Suprapubic skin (tissue), 4 donors: ENCODE data around the gene MINDY3. TPM values are rescaled to one million over a fixed set of nuclear protein-coding genes. Genes with fewer than 3 reads are reported as not detected.
A peak's percentile ranks its signal among the peaks of the same experiment; 100 is the strongest.

Experiments
- DNase-seq, 2 donors: peaks; one replicate each; pipeline ENCODE4 v3.0.0-alpha.2; 2019; ENCODE audit warnings: low spot score in 2 of 2
- H3K27ac ChIP-seq: fragments of 200-600 bp; sonication (generic); one replicate; pipeline ENCODE4 v1.5.1; 2019
- H3K27me3 ChIP-seq: fragments of 200-600 bp; sonication (generic); one replicate; pipeline ENCODE4 v1.5.1; 2019
- H3K36me3 ChIP-seq: fragments of 200-600 bp; sonication (generic); one replicate; pipeline ENCODE4 v1.5.1; 2019
- H3K4me1 ChIP-seq: fragments of 200-600 bp; sonication (generic); one replicate; pipeline ENCODE4 v1.5.1; 2019
- H3K4me3 ChIP-seq: fragments of 200-600 bp; sonication (generic); one replicate; pipeline ENCODE4 v1.5.1; 2019; ENCODE audit warnings: mild to moderate bottlenecking
- H3K9me3 ChIP-seq: fragments of 200-600 bp; sonication (generic); one replicate; pipeline ENCODE4 v1.5.1; 2019
- EP300 ChIP-seq: sonication (generic); formaldehyde crosslinking; IDR thresholded peaks from one replicate; pipeline ENCODE4 v1.6.1; 2017; ENCODE audit warnings: antibody characterized with exemption
- POLR2A ChIP-seq, 2 donors: fragments of 450-650 bp; IDR thresholded peaks; one replicate each; pipeline ENCODE4 v1.6.1; 2017; ENCODE audit warnings: antibody characterized with exemption in 2 of 2, mild to moderate bottlenecking in 2 of 2, moderate library complexity in 2 of 2
- POLR2AphosphoS5 ChIP-seq, 3 donors: sonication (generic); formaldehyde crosslinking; IDR thresholded peaks; one replicate each; pipeline ENCODE4 v1.6.1; 2017; ENCODE audit warnings: antibody characterized with exemption in 3 of 3
- WGBS: methylation state at CpG from one replicate; pipeline ENCODE4 v1.1.5; 2018; 5-methylcytosine and 5-hydroxymethylcytosine counted together
- total RNA-seq, 4 donors: library from RNA; depleted of rRNA; stranded (reverse); fragments of >200 nt; gene quantifications; one replicate each; pipeline ENCODE4 v1.1.0, GENCODE V29; 2016
- TF ChIP-seq, protein P1 (sequence below), 2 donors: fragments of 200-600 bp in 1 of 2; fragments of 450-650 bp in 1 of 2; sonication (generic) in 1 of 2; IDR thresholded peaks; one replicate each; pipeline ENCODE4 v1.5.1; 2016 to 2019; ENCODE audit warnings: antibody characterized with exemption in 2 of 2, mild to moderate bottlenecking in 1 of 2, moderate library complexity in 1 of 2

Gene MINDY3
- total RNA-seq, 4 donors from 2014 or later: 18.9 to 37.8 (median 24.9) TPM

DNA sequence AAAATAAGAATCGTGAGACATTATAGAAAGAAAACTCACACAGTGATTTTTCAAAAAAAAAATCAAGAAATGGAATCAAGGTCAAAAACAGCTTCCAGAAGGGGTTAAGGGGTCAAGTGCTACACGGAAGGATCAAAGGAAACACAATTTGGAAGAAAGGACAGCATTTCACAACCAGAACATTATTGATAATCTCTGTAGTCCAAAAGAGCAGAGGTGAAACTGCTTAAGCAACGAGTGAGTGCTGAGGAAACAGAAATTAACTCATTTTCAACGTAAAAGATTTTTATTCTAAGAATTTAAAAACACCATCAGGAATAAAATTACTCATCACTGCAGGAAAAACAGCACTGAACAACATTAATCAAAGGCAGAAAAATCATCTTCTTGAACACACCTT is 23.5 kb downstream of the MINDY3 start:
- WGBS: 75% methylated on average over 4 of the region's 4 CpGs
- no peaks in the 10 kb centered on the region for H3K4me1 ChIP-seq
- H3K9me3 ChIP-seq: no peaks in the 10 kb centered on the region
- H3K27me3 ChIP-seq: no peaks in the 10 kb centered on the region
- no peak overlapping the region for H3K4me3 ChIP-seq
- no peak overlapping the region for H3K27ac ChIP-seq
- TF ChIP-seq POLR2AphosphoS5 (IDR thresholded peaks at IDR 0.05): no peak
- no peak for DNase-seq
- peaks cover 15% of the 10 kb centered on the region for H3K36me3 ChIP-seq

DNA sequence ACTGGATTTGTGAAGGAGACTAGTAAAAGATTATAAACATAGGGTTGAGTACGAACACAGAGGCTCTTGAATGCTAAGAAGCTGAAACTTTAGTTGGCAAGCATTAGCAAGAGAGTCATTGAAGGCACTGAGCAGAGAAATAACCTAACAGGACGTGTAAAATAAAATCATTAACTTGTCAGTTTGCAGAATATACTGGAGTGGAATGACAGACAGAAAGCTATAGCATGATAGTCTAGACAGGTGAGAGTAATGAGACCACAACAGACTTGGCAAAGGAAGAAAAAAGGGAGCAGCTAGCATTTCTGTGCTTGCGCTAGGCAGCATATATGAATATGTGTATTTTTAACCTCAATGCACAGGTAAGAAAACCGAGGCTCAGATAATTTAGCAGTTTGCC is 30.8 kb downstream of the MINDY3 start:
- H3K9me3 ChIP-seq: no peaks in the 10 kb centered on the region
- H3K27ac ChIP-seq: no peak overlapping the region
- H3K36me3 ChIP-seq: peaks cover 39% of the 10 kb centered on the region
- WGBS: 91% methylated on average over 4 of the region's 4 CpGs
- H3K4me1 ChIP-seq: no peaks in the 10 kb centered on the region
- no peaks in the 10 kb centered on the region for H3K27me3 ChIP-seq
- DNase-seq: no peak
- TF ChIP-seq EP300 (no peak), POLR2A (IDR thresholded peaks at IDR 0.05) (no peak), POLR2AphosphoS5 (IDR thresholded peaks at IDR 0.05) (no peak)
- TF ChIP-seq, protein P1, sequence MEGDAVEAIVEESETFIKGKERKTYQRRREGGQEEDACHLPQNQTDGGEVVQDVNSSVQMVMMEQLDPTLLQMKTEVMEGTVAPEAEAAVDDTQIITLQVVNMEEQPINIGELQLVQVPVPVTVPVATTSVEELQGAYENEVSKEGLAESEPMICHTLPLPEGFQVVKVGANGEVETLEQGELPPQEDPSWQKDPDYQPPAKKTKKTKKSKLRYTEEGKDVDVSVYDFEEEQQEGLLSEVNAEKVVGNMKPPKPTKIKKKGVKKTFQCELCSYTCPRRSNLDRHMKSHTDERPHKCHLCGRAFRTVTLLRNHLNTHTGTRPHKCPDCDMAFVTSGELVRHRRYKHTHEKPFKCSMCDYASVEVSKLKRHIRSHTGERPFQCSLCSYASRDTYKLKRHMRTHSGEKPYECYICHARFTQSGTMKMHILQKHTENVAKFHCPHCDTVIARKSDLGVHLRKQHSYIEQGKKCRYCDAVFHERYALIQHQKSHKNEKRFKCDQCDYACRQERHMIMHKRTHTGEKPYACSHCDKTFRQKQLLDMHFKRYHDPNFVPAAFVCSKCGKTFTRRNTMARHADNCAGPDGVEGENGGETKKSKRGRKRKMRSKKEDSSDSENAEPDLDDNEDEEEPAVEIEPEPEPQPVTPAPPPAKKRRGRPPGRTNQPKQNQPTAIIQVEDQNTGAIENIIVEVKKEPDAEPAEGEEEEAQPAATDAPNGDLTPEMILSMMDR (IDR thresholded peaks at IDR 0.05): no peak
- H3K4me3 ChIP-seq: no peak overlapping the region

DNA sequence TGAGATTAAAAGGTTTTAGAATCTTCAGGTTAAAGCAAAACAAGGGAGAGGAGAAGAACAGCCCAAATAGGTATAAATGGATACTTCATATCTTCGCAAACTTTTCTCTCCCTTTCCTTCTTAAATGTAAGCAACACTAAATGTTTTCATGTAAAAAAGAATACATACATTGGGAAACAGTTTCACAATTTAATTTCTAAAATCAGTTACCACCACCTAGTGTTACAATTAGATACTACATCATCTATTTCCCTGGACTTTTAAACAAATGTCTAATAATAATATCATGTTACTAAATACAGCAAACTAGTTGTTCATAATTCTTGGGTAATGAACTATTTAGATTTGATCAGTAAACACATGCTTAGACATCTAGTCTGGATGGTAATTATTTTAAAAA is 35.8 kb downstream of the MINDY3 start:
- Histone ChIP-seq H3K36me3 (peaks cover 6% of the 10 kb centered on the region), H3K4me3 (no peak overlapping the region), H3K4me1 (no peaks in the 10 kb centered on the region), H3K27me3 (no peaks in the 10 kb centered on the region), H3K9me3 (no peaks in the 10 kb centered on the region), H3K27ac (no peak overlapping the region)
- WGBS: 87% methylated on average over 1 of the region's 1 CpG
- DNase-seq: no peak
- no peak for TF ChIP-seq POLR2A (IDR thresholded peaks at IDR 0.05)
- TF ChIP-seq POLR2AphosphoS5 (IDR thresholded peaks at IDR 0.05): no peak
- TF ChIP-seq EP300: no peak
- TF ChIP-seq, protein P1 (IDR thresholded peaks at IDR 0.05): peak in 1 of 2 donors; percentile 31

DNA sequence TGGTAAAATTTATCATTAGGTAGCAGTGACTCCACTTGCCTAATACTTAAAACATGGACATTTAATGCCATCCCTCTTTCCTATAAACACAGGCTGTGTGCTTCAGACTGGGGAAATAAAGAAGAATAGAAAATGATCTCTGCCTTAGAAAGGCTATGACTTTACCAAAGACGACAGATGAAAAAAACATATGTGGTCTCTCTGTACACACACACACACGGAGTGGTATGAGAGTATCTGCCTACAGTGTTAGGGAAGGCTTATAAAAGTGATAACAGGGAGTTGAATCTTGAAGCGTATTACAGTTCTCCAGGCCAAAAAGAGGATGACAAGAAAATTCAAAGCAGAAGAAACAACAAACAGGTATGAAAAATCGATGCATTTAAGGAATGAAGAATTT is 38.2 kb downstream of the MINDY3 start:
- 83% methylated on average over 4 of the region's 4 CpGs for WGBS
- no peaks in the 10 kb centered on the region for H3K36me3 ChIP-seq
- H3K27me3 ChIP-seq: no peaks in the 10 kb centered on the region
- DNase-seq: no peak
- no peaks in the 10 kb centered on the region for H3K4me1 ChIP-seq
- TF ChIP-seq, protein P1 (IDR thresholded peaks at IDR 0.05): no peak
- TF ChIP-seq POLR2AphosphoS5 (IDR thresholded peaks at IDR 0.05) (no peak), POLR2A (IDR thresholded peaks at IDR 0.05) (no peak), EP300 (no peak)
- no peak overlapping the region for H3K4me3 ChIP-seq
- H3K9me3 ChIP-seq: no peaks in the 10 kb centered on the region
- no peak overlapping the region for H3K27ac ChIP-seq

DNA sequence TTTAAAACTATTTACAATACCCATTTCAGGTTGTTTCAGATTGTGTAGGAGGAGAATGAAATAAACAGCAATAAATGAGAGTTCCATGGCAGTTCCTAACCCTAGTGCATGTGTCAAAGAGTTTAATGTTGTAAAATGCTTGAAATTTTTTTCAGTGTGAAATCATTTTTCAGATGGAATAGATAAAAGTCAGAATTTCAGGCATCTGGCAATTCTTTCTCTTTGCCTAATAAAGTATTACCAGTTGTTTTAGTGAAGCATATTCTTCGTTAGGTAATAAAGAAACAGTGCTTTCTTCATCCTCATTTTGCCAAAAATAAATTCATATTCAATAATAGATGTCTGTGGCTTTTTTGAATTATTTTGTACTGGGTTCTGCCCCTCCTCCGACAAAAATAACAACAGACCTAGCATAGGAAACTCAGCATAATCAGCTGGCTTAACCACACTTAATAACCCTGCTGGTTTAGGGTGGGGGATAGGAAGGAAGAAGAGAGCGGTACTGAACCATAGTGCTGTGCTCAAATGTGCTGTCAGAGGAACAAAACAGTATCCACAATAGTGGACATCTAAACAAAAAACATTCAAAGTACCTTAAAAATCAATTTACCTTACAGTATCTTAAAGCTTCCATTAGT is 39.1 kb downstream of the MINDY3 start:
- Histone ChIP-seq H3K4me1 (no peaks in the 10 kb centered on the region), H3K27ac (no peak overlapping the region), H3K27me3 (no peaks in the 10 kb centered on the region), H3K4me3 (no peak overlapping the region), H3K36me3 (no peaks in the 10 kb centered on the region), H3K9me3 (no peaks in the 10 kb centered on the region)
- TF ChIP-seq EP300 (no peak), POLR2A (IDR thresholded peaks at IDR 0.05) (no peak), POLR2AphosphoS5 (IDR thresholded peaks at IDR 0.05) (no peak)
- TF ChIP-seq, protein P1 (IDR thresholded peaks at IDR 0.05): no peak
- DNase-seq: no peak
- WGBS: 64% methylated on average over 3 of the region's 3 CpGs
